Stimulated activated naive CD8-positive, alpha-beta T cell treated with anti-CD3 and anti-CD28 coated beads, Interleukin-15, Interleukin-2, amounts not matched to agents 100 U/mL and 50 U/mL, for 24 hours (primary cell): Measurements from ENCODE around the gene CDC25B.

Experiments used
- ATAC-seq: fragments of 150-1000 bp; cut with Tn5 transposase; one replicate; pipeline ENCODE4 v1.10.0; 2021
- DNase-seq: peaks from one replicate; pipeline ENCODE4 v3.0.0; 2021

Gene CDC25B

DNA sequence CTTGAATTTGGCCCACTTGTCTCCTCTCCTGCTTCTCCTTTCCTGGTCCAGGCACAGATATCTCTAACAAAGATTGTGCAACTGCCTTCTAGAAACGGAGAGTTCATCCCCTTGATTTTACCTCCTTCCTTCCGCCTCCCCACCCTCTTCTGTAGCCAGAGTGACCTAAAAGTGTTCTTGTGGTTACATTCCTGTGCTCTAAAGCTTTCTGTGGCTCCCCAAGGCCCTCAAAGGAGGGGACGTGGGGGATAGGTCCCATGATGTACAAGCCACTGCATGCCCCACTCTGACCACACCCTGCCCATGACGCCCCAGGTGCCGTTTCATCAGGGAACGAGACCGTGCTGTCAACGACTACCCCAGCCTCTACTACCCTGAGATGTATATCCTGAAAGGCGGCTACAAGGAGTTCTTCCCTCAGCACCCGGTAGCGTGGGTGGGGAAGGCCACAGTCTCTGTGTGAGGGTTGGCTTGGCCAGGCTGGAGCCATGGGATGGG, 8.2 kb downstream of the CDC25B start:
- DNase-seq (no peak), ATAC-seq (no peak)

DNA sequence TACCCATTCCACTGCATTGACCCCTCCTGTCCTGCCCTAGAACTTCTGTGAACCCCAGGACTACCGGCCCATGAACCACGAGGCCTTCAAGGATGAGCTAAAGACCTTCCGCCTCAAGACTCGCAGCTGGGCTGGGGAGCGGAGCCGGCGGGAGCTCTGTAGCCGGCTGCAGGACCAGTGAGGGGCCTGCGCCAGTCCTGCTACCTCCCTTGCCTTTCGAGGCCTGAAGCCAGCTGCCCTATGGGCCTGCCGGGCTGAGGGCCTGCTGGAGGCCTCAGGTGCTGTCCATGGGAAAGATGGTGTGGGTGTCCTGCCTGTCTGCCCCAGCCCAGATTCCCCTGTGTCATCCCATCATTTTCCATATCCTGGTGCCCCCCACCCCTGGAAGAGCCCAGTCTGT, 8.7 kb downstream of the CDC25B start:
- ATAC-seq = no peak
- no peak for DNase-seq

DNA sequence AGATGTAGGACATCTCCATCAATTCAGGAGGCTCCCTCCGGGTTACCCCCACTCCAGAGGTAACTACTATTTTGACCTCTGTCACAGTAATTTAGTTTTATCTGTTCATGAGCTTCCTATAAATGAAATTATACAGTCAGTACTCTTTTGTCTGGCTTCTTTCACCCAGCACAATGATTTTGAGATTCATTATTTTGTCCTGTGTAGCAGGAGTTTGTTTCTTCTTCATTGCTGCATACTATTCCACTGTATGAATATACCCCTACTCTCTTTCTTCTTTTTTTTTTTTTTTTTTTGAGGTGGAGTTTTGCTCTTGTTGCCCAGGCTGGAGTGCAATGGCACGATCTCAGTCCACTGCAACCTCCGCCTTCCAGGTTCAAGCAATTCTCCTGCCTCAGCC, 12.4 kb downstream of the CDC25B start:
- ATAC-seq (no peak), DNase-seq (no peak)

DNA sequence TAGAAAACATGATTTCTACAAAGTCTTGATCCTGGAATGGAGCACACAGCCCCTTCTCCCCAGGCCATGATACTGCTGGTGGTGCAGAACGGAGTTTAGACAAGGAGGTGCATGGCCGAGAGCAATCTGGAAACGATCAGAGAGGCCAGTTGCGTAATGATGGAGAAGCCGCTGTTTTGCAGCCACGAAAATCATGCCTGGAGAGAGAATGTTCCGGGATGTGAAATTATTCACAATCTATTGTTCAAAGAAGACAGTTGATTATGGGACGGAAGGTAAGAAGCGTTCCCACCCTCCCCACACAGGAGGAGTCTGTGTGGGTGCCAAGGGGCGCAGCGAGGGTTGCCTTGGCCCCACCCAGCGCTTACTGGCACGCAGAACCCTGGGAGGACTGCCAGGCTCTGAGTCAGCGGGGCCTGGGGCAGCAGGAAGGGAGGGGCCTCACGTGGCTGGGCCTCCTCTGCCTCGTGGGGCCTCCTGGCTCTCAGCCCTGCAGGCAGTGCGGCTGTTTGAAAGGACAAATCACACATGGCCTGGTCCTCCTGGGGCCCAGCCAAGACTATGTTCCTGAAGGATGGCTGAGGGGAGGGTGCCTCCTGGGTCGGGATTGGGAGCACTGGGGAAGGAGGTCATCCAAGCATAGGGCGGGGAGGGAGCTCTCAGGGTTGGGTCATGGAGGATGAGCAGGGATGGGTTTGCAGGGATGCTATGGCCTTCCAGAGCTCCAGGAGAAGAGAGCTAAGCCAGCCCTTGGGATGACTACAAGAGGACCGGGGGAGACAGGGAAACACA, 15.6 kb downstream of the CDC25B start:
- ATAC-seq (peak; percentile 93), DNase-seq (peak; percentile 91)

DNA sequence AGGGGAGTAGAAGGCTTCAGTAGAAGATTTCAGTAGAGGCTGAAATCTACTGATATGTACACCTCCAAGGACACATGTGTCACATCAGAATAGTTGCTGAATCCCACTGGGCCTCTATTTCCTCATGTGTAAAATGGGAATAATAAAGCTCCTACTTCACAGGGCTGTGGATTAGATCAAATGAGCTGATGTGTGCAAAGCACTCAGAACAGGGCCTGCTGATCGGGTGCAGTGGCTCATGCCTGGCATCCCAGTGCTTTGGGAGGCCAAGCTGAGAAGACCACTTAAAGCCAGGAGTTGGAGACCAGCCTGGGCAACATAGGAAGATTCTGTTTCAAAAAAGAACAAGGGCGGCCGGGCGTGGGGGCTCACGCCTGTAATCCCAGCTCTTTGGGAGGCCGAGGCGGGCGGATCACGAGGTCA, 16.2 kb downstream of the CDC25B start:
- ATAC-seq = no peak
- no peak for DNase-seq

DNA sequence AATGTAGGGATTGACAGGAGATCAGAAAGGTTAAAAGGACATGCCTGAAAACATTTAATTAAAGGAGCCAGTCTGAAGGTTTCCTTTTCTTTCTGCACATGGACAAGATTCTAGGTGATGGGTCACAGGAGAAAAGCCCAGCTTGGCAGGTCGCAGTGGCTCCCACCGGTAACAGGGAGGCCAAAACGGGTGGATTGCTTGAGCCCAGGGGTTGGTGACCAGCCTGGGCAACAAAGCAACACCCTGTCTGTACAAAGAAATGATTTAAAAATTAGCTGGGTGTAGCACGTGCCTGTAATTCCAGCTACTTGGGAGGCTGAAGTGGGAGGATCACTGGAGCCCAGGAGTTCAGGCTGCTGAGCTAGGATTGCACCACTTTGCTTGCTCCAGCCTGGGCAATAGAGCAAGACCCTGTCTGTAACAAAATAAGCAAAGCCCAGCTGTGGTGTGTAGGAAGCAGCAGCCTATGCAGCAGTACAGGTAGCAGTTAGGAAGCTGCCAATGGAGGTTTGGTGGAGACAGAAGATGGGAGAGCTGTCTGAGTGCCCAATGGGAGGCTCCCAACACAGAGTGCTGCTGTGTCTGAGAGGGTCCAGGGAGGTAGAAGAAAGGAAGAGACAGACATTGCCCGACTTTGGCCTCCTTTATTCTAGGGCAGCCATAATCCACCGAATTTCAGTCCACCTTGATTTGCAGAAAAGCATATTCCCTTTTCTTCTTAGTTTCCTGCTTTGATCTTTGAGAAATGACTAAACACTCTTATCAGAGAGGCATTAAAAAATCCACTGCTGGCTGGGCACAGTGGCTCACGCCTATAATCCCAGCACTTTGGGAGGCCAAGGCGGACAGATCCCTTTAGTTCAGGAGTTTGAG, 17.1 kb downstream of the CDC25B start:
- ATAC-seq = no peak
- DNase-seq = no peak

DNA sequence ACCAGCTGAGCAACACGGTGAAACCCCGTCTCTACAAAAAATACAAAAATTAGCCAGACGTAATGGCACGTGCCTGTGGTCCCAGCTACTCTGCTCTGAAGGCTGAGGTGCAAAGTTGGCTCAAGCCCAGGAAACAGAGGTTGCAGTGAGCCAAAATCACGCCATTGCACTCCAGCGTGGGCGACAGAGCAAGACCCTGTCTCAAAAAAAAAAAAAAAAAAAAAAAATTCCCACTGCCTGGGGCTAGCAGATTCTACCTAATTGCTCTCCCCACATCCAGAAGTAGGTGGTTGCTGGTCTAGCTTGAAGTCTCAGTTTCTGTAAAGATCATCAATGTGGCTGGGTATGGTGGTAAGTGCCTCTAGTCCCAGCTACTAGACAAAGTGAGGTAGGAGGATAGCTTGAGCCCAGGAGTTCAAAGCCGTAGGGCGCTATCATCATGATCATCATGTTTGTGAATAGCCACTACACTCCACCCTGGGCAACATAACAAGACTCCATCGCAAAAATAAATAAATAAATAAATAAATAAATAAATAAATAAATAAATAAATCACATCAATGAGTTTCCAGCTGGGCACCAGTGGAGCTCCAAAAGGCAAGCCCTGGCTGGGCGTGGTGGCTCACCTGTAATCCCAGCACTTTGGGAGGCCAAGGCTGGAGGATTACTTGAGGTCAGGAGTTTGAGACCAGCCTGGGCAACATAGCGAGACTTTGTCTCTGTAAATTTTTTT, 17.9 kb downstream of the CDC25B start:
- ATAC-seq (peak; percentile 29), DNase-seq (no peak)

DNA sequence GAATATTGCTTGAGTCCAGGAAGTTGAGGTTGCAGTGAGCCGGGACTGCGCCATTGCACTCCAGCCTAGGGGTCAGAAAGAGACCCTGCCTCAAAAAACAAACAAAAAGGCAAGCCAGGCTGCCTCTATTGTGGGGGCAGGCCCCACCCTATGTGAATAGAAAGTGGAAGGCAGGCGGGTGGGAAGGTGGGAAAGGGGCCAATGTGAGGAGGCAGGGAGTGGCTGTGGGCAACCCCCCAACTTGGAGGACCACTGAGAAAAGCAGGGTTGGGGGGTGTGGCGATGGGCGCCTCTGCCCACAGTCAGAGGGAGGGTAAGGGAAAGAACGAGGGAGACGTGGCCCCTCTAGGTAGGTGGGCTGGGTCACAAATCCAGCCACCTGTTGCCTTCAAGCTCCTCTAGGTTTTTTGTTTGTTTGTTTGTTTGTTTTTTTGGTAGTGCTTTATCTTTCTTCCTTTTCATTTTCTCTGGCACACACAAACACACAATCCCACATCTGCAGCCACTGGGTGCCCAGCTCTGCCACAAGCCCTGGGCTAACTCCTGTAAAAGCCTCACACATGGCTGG, 18.9 kb downstream of the CDC25B start:
- ATAC-seq = no peak

DNA sequence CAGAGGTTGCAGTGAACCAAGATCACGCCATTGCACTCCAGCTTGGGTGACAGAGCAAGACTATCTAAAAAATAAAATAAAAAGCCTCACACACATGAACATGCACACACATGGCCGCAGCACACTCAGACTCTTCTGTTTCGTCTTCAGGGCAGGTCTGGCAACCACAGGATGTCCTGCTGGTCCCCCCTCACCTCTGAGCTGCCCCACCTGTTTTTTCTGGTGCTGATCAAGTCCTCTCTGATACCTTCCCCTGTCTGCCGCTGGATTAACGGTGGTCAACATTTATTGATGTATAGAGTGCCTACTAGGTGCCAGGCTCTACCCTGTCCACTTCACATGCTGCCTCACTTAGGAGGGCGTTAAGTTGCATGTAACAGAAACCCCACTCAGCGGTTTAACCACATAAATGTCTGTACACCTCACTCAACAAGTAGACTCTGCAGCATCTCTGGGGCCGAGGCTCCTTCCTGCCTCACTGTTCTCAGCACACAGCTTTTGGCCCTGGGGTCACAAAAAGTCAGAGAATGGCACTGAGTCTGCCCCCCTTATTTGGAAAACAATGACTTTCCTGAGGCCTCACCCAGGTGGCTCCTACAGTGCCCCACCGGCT, 19.7 kb downstream of the CDC25B start:
- DNase-seq = no peak
- no peak for ATAC-seq

More for the DNA sequence above, 18.9 kb downstream of the CDC25B start:
- DNase-seq = no peak

DNA sequence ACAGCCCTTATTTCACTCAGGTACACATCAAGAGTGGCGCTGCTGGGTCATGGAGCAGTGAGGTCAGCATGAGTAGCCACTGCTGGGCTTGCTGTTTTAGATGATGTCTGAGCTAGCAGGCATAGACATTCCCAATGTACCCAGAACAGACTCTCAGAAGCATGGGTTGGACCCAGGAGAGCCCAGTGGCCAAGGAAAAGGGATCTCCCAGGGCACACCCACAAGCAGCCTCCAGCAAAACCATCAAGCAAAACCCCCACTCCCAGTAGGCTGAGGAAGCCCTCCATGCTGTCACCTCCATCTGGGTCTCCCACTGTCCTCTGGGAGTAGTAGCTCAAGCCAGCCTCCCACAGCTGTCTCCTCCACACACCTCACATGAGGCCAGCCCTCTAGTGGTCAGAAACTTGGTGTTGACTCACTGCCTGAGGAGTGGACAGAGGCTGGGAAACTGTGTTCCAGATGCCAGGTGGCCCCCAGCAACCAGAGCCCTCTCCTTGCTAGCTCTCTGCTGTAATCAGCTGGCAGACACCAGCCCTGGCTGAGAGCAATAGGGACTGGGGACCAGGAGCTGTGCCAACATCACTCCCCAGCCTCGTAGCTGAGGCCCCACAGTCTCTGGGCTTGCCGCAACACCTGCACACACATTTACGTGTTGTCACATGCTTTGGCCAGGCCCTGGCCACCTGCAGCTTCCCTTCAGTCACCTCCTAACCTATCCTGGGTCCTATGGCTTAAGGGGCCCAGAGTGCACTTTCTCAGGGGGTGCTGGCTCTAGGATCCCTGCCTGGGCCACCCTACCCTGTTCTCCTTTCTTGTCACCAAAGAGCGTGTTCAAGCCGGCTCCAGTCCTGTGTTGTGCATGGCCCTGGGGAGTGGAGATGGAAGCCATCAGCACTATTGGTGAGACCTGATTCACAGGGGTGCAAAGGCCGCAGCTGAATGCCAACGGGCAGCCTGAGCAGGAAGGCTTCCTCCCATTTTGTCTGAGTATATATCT, 22.3 kb downstream of the CDC25B start:
- DNase-seq (no peak), ATAC-seq (no peak)

DNA sequence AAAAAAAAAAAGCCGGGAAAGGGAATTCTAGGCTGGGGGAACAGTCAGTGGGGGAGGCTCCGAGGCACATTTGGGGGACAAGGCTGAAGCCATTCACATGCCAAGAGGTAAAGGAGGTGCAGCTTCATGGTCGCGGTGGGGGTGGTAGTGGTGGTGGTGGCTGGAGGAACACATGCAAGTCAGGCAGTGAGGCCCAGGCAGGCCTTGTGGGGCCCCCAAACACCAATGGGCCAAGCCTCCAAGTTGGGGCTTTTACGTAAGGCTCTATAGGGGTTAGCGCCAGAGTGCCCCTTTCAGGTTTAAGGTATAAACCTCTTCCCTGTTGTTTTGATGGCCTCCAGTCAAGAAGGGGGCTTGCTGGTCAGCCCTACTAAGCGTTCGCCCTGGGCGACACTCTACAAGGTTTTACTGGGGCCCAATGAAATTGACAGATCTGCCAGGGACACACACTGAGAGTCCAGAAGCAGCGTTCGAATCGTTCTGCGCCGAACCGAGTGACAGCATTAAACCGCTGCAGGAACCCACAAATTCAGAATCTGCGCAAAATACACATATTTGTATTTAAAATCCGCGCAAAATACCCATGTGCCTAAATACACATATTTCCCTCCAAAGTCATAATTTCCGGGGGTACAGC, 23.4 kb downstream of the CDC25B start:
- no peak for DNase-seq
- ATAC-seq = no peak

DNA sequence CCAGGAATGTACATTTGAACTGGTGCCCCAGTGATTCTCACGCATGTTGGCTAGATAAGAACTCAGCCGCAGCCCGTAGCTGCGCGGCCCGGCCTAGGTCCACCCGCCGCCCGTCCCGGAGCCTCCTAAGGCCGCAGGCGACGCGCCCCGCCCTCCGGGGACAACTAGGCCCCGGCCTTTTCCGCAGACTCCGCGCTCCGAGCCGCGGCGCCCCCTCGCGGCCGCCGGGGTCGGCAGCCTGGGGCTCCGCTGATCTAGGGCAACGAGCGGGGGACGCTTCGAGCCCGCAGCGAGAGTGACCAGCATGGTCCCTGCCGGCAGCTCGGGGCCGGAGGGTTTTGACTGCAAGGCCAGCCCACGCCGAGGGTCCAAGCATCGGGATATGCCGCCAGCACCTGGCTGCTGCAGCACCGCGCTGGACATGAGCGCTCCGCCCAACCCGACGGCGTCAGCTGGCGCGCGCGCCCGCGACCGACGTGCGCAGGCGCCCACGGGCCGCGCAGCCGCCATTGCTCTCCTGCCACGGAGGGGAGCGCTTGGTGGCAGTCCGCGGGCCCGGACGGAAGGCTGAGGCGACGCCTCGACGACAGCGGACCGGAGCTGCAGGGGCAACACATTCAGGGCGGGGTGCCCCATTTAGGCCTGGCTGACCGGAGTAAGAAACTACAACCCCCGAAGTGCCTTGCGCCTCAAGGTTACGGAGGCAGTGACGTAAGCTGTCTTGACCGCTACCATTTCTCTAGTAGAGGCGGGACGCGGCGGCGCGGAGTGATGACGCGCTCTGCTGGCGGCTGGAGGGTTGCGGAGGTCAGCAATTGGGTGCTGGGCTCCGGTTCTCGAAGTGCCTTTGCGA, 24.2 kb downstream of the CDC25B start, which contains the start of gene AP5S1:
AP5S1 (plus strand) TSS at position 500 of the 853 bp plus-strand sequence. CDS start 1,571 bp downstream, outside the sequence.
- ATAC-seq = peak; percentile 87
- peak; percentile 96 for DNase-seq

DNA sequence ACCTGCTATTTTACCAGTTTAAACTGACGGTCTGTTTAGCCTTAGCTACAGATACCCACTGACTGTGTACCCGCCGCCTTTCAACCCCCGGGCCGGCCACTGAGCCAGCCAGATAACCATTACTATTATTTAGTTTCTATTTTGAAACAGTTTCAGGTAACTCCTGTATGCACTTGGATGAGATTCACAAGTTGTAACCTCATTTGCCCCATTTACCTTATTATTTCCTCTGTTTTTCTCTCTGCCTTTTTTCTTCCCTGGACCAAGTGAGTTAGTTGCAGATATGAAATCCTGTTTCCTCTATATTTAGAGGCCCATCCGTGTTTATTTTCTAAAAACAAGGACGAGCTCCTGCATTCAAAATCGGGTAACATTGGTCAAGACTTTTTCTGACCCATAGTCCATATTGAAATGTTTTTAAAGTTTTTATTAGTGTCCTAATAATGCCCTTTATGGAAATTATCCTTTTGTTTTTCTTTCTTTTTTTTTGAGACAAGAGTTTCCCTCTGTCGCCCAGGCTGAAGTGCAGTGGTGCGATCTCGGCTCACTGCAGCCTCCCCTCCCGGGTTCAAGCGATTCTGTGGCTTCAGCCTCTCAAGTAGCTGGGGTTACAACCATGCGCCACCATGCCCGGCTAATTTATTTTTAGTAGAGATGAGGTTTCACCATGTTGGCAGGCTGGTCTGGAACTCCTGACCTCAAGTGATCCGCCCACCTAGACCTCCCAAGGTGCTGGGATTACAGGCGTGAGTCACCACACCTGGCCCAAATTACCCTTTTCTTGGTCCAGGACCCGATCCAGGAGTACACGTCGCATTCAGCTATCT, 25.0 kb downstream of the CDC25B start:
- DNase-seq = no peak
- ATAC-seq = no peak

DNA sequence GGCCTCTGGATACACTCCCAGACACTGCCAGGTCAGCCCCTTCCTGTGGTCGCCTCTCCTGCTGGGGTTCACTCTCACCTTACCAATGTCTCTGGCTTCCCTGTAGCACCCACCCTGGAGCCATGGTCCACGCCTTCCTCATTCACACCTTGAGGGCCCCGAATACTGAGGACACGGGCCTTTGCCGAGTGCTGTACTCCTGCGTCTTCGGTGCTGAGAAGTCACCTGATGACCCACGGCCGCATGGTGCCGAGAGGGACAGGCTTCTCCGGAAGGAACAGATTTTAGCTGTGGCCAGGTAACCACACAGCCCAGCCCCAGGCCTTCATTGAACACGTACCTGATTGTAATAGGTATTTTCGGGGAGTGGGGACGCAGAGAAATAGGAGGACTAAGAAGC, 25.9 kb downstream of the CDC25B start:
- ATAC-seq (no peak), DNase-seq (no peak)

DNA sequence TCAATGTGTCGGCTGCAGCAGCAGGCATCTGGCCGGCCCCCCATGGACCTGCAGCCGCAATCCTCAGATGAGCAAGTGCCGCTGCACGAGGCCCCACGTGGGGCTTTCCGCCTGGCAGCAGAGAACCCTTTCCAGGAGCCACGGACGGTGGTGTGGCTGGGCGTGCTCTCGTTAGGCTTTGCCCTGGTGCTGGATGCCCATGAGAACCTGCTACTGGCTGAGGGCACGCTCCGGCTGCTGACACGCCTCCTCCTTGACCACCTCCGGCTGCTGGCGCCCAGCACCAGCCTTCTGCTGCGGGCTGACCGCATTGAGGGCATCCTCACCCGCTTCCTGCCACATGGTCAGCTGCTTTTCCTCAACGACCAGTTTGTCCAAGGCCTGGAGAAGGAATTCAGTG, 27.8 kb downstream of the CDC25B start:
- ATAC-seq = no peak

DNA sequence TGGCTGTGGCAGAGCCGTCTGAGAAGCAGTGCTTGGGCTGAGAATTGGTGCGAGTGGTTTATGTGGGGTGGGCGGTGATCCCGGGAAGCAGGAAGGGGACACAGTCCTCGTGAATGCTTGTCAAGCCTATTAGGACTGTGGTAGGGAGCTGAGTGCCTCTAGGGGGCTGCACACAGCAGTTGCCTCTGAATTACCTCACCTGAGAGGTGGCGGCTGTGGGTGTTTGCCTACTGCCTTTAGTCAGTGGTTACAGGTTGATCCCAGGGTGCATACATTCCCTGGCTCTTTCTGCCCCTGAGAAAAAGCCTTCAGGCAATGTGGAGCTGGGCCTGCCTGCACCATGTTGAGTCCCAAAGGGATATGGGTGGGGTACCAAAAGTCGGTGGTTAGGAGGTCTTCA, 29.4 kb downstream of the CDC25B start:
- ATAC-seq = no peak
- DNase-seq = no peak

More for the DNA sequence above, 27.8 kb downstream of the CDC25B start:
- no peak for DNase-seq

DNA sequence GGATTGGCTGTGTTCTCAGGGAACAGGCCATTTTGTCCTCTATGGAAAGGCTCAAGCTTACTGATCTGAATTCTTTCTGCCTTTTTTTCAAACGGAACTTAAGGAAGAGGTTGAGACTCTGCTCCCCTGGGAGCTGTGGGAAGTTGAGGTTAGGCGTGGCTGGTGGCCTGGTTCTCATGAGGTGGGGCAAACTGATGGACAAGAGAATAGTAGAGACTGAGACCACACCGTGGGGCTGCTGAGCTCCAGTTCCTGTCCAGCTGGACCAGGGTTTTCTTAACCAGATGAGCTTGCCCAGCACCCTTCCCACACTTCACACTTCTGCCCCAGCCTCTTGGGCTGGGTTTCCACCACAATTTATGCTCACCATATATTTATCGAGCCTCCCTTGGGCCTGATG, 30.3 kb downstream of the CDC25B start:
- ATAC-seq (no peak), DNase-seq (no peak)

DNA sequence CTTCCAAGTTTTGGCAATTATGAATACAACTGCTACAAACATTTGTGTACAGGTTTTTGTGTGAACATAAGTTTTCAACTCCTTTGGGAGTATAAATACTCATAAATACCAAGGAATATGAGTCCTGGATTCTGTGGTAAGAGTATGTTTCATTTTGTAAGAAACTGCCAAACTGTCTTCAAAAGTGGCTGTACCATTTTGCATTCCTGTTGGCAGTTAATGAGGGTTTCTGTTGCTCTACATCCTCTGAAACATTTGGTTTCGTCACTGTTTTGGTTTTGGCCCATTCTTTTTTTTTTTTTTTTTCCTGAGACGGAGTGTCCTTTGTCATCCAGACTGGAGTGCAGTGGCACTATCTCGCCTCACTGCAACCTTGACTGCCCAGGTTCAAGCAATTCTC, 32.7 kb downstream of the CDC25B start:
- DNase-seq = no peak
- no peak for ATAC-seq
